GM23338 (cell line): ENCODE measurements around the gene TM4SF5. TPM values are rescaled to one million over a fixed set of nuclear protein-coding genes. Genes with fewer than 3 reads are reported as not detected.

ENCODE experiments used
- ATAC-seq: fragments of 200-7000 bp; cut with Tn5 transposase; 3 replicates; pipeline ENCODE4 v1.9.1; 2020
- DNase-seq: peaks from one replicate; pipeline ENCODE4 v3.0.0-alpha.2; 2015; ENCODE audit warnings: low spot score
- H2AFZ ChIP-seq: fragments of 200-600 bp; sonication (generic); 2 replicates; pipeline ENCODE4 v1.8.0; 2016; ENCODE audit warnings: antibody characterized with exemption, mild to moderate bottlenecking, moderate library complexity
- H3F3A ChIP-seq: fragments of 200-600 bp; sonication (generic); replicated peaks from 2 replicates; pipeline ENCODE4 v1.8.0; 2017; ENCODE audit warnings: antibody characterized with exemption, mixed run types, low read depth
- H3K27ac ChIP-seq: fragments of 200-600 bp; sonication (generic); 2 replicates; pipeline ENCODE4 v1.6.1; 2016; ENCODE audit warnings: low read depth
- H3K27me3 ChIP-seq: fragments of 200-600 bp; sonication (generic); 2 replicates; pipeline ENCODE4 v1.8.0; 2016; ENCODE audit warnings: mild to moderate bottlenecking, mixed run types, moderate library complexity; ENCODE audit not compliant: insufficient read depth
- H3K36me3 ChIP-seq: fragments of 200-600 bp; sonication (generic); 2 replicates; pipeline ENCODE4 v1.8.0; 2016; ENCODE audit warnings: mild to moderate bottlenecking; ENCODE audit not compliant: insufficient read depth
- H3K4me1 ChIP-seq: fragments of 200-600 bp; sonication (generic); 2 replicates; pipeline ENCODE4 v1.8.0; 2016; ENCODE audit warnings: mild to moderate bottlenecking, moderate library complexity; ENCODE audit not compliant: insufficient read depth
- H3K4me2 ChIP-seq: fragments of 200-600 bp; sonication (generic); 2 replicates; pipeline ENCODE4 v1.7.1; 2017; ENCODE audit warnings: mixed run types
- H3K4me3 ChIP-seq: fragments of 200-600 bp; sonication (generic); 2 replicates; pipeline ENCODE4 v1.6.1; 2016; ENCODE audit warnings: mixed run types
- H3K79me2 ChIP-seq: fragments of 200-600 bp; sonication (generic); replicated peaks from 2 replicates; pipeline ENCODE4 v1.8.0; 2017; ENCODE audit warnings: mild to moderate bottlenecking; ENCODE audit not compliant: insufficient read depth
- H3K9me2 ChIP-seq: fragments of 200-600 bp; sonication (generic); 2 replicates; pipeline ENCODE4 v1.8.0; 2017; ENCODE audit not compliant: insufficient read depth
- H4K20me1 ChIP-seq: fragments of 200-600 bp; sonication (generic); replicated peaks from 2 replicates; pipeline ENCODE4 v1.8.0; 2017; ENCODE audit warnings: mild to moderate bottlenecking; ENCODE audit not compliant: insufficient read depth
- H3K27ac Mint-ChIP-seq: 2 replicates; pipeline ENCODE4 v1.8.0; 2020; ENCODE audit warnings: inconsistent platforms, mild to moderate bottlenecking, moderate library complexity, mixed read lengths
- H3K27me3 Mint-ChIP-seq: 3 replicates; pipeline ENCODE4 v1.8.0; 2022; ENCODE audit warnings: low read depth, mild to moderate bottlenecking, moderate library complexity, mixed read lengths, inconsistent platforms; ENCODE audit not compliant: insufficient read depth, poor library complexity
- H3K36me3 Mint-ChIP-seq: 3 replicates; pipeline ENCODE4 v1.8.0; 2021; ENCODE audit warnings: low read depth, mild to moderate bottlenecking, inconsistent platforms, moderate library complexity, mixed read lengths
- H3K4me1 Mint-ChIP-seq: 3 replicates; pipeline ENCODE4 v1.8.0; 2020; ENCODE audit warnings: mild to moderate bottlenecking, inconsistent platforms, mixed read lengths
- H3K4me3 Mint-ChIP-seq: 3 replicates; pipeline ENCODE4 v1.8.0; 2021; ENCODE audit warnings: moderate library complexity, mild to moderate bottlenecking, inconsistent platforms, mixed read lengths
- H3K9me3 Mint-ChIP-seq: 3 replicates; pipeline ENCODE4 v1.8.0; 2020; ENCODE audit warnings: moderate library complexity, mild to moderate bottlenecking, inconsistent platforms, mixed read lengths
- CREB1 ChIP-seq: fragments of 250-450 bp; sonication (Bioruptor Pico); IDR thresholded peaks from 2 replicates; pipeline ENCODE4 v1.5.0; 2020; ENCODE audit warnings: low read depth, mild to moderate bottlenecking, moderate library complexity
- ETS1 ChIP-seq: IDR thresholded peaks from 2 replicates; pipeline ENCODE4 v1.6.1; 2016; ENCODE audit warnings: antibody characterized with exemption
- EZH2phosphoT487 ChIP-seq: fragments of 200-600 bp; sonication (generic); IDR thresholded peaks from one replicate; pipeline ENCODE4 v1.8.1; 2018; ENCODE audit warnings: antibody characterized with exemption; ENCODE audit not compliant: unreplicated experiment
- JUNB ChIP-seq: IDR thresholded peaks from one replicate; pipeline ENCODE4 v1.6.1; 2016; ENCODE audit warnings: antibody characterized with exemption; ENCODE audit not compliant: unreplicated experiment
- NANOG ChIP-seq: IDR thresholded peaks from 2 replicates; pipeline ENCODE4 v1.6.1; 2016; ENCODE audit warnings: antibody characterized with exemption, borderline replicate concordance
- POLR2AphosphoS5 ChIP-seq: IDR thresholded peaks from 2 replicates; pipeline ENCODE4 v1.6.1; 2016; ENCODE audit warnings: antibody characterized with exemption, low read depth
- REST ChIP-seq: IDR thresholded peaks from one replicate; pipeline ENCODE4 v1.6.1; 2018; ENCODE audit warnings: antibody characterized with exemption; ENCODE audit not compliant: unreplicated experiment
- STAT1 ChIP-seq: IDR thresholded peaks from one replicate; pipeline ENCODE4 v1.6.1; 2016; ENCODE audit warnings: antibody characterized with exemption; ENCODE audit not compliant: unreplicated experiment
- ZNF331 ChIP-seq: fragments of 250-450 bp; sonication (Bioruptor Pico); IDR thresholded peaks from 2 replicates; pipeline ENCODE4 v1.5.0; 2020; ENCODE audit warnings: low read depth, mild to moderate bottlenecking, moderate library complexity
- ZNF462 ChIP-seq: fragments of 250-450 bp; sonication (Bioruptor Pico); IDR thresholded peaks from 2 replicates; pipeline ENCODE4 v1.5.0; 2020; ENCODE audit warnings: mild to moderate bottlenecking, moderate library complexity
- polyA plus RNA-seq: library from polyadenylated mRNA; unstranded; fragments of >200 nt; fragmentation: Nextera tagmentation; extraction: Ambion mirVana; gene quantifications from 2 replicates; pipeline ENCODE4 v1.2.1, GENCODE V29; 2016
- total RNA-seq: library from RNA; depleted of rRNA; stranded (reverse); fragments of >200 nt; shearing (Covaris generic); gene quantifications from 2 replicates; pipeline ENCODE4 v1.2.3, GENCODE V29; 2014

TM4SF5 gene
- total and polyA plus RNA-seq, 2 experiments from 2014 or later, result not detected

GRCh38 chr17:4747847-4748246, 23.8 kb upstream of the TM4SF5 start:
- Histone ChIP-seq H3K79me2 (no peaks in the 10 kb centered on the region), H3K27me3 (no peaks in the 10 kb centered on the region), H4K20me1 (no peaks in the 10 kb centered on the region), H3K4me3 (no peak overlapping the region), H3K4me2 (no peak overlapping the region), H3K9me2 (no peaks in the 10 kb centered on the region), H3K4me1 (peaks cover 11% of the 10 kb centered on the region), H3K27ac (no peak overlapping the region), H3K36me3 (no peaks in the 10 kb centered on the region), H3F3A (0 out of 2 replicates have a peak, but pooled peaks cover 13% of the 10 kb centered on the region), H2AFZ (no peak overlapping the region)
- Mint-ChIP-seq H3K4me1 (peaks cover 24% of the 10 kb centered on the region; the same call in 2 of the 3 replicates), H3K36me3 (no peaks in the 10 kb centered on the region), H3K4me3 (no peak overlapping the region), H3K9me3 (no peaks in the 10 kb centered on the region; the same call in 2 of the 3 replicates), H3K27me3 (peaks cover 19% of the 10 kb centered on the region), H3K27ac (no peak overlapping the region)
- DNase-seq (no peak), ATAC-seq (no peak)
- no peak for TF ChIP-seq POLR2AphosphoS5
- TF ChIP-seq EZH2phosphoT487, result no peak
- TF ChIP-seq ZNF331 (CRISPR knock-in tag), result no peak
- TF ChIP-seq ETS1, result no peak

GRCh38 chr17:4748686-4749085, 23.0 kb upstream of the TM4SF5 start:
- no peak overlapping the region for H3K27ac ChIP-seq
- no peak overlapping the region for H2AFZ ChIP-seq
- 0 out of 2 replicates have a peak, but pooled peaks cover 13% of the 10 kb centered on the region for H3F3A ChIP-seq
- H4K20me1 ChIP-seq, result no peaks in the 10 kb centered on the region
- no peak for DNase-seq
- no peak overlapping the region for H3K27ac Mint-ChIP-seq
- peaks cover 24% of the 10 kb centered on the region for H3K4me1 Mint-ChIP-seq
- no peaks in the 10 kb centered on the region for H3K36me3 ChIP-seq
- peaks cover 14% of the 10 kb centered on the region for H3K27me3 Mint-ChIP-seq
- no peaks in the 10 kb centered on the region for H3K79me2 ChIP-seq
- H3K4me3 Mint-ChIP-seq, result no peak overlapping the region
- ATAC-seq, result no peak
- no peaks in the 10 kb centered on the region for H3K36me3 Mint-ChIP-seq
- no peaks in the 10 kb centered on the region; the same call in 2 of the 3 replicates for H3K9me3 Mint-ChIP-seq
- H3K9me2 ChIP-seq, result no peaks in the 10 kb centered on the region
- H3K27me3 ChIP-seq, result no peaks in the 10 kb centered on the region
- H3K4me3 ChIP-seq, result no peak overlapping the region
- H3K4me1 ChIP-seq, result peaks cover 11% of the 10 kb centered on the region
- H3K4me2 ChIP-seq, result no peak overlapping the region
- TF ChIP-seq NANOG (no peak), JUNB (no peak), REST (no peak), ZNF462 (CRISPR knock-in tag) (no peak), POLR2AphosphoS5 (no peak), ETS1 (no peak), CREB1 (CRISPR knock-in tag) (no peak), EZH2phosphoT487 (no peak), STAT1 (no peak)
